Mesenteric fat pad (tissue), 1 donor: ENCODE data around the gene RANBP2. TPM values are rescaled to one million over a fixed set of nuclear protein-coding genes. Genes with fewer than 3 reads are reported as not detected.

Experiments
- DNase-seq: peaks from one replicate; pipeline ENCODE4 v3.0.0-alpha.2; 2020; ENCODE audit warnings: low spot score
- total RNA-seq: library from RNA; stranded (reverse); fragmentation: NEBNext Ultra II Directional; extraction: Animal tissue kit (Norgen Biotek cat#: 25700); gene quantifications from one replicate; pipeline ENCODE4 v1.2.1, GENCODE V29; 2021
- donor health status: DM: yes; HTN: yes; CAD: no.

Gene RANBP2
- total RNA-seq, 1 donor from 2014 or later, result 84.8 TPM

GRCh38 chr2:108776475-108776874 is 57.2 kb downstream of the RANBP2 start:
- no peak for DNase-seq

- no peak for DNase-seq
Measured at GRCh38 chr2:108778857-108779256, 59.6 kb downstream of the RANBP2 start.

GRCh38 chr2:108786008-108786353 is 66.7 kb downstream of the RANBP2 start:
- no peak for DNase-seq

GRCh38 chr2:108786354-108787215 is 67.3 kb downstream of the RANBP2 start, which contains the start of gene CCDC138:
CCDC138 (plus strand) TSS chr2:108786771; CDS start chr2:108786823, 52 bp downstream.
- peak; percentile 95 for DNase-seq

- DNase-seq, result no peak
Measured at GRCh38 chr2:108787216-108787541, 67.9 kb downstream of the RANBP2 start.

- no peak for DNase-seq
Measured at GRCh38 chr2:108803045-108803736, 83.9 kb downstream of the RANBP2 start.

GRCh38 chr2:108805032-108805431 is 85.8 kb downstream of the RANBP2 start:
- DNase-seq, result no peak

GRCh38 chr2:108805782-108806181 is 86.5 kb downstream of the RANBP2 start:
- no peak for DNase-seq

- no peak for DNase-seq
Measured at GRCh38 chr2:108806371-108807113, 87.3 kb downstream of the RANBP2 start.

GRCh38 chr2:108809936-108810335 is 90.7 kb downstream of the RANBP2 start:
- DNase-seq, result no peak

GRCh38 chr2:108810993-108811957 is 92.0 kb downstream of the RANBP2 start:
- no peak for DNase-seq

GRCh38 chr2:108813732-108814131 is 94.5 kb downstream of the RANBP2 start:
- no peak for DNase-seq

GRCh38 chr2:108820482-108820881 is 101.2 kb downstream of the RANBP2 start:
- DNase-seq, result no peak

- DNase-seq, result no peak
Measured at GRCh38 chr2:108823286-108823685, 104.0 kb downstream of the RANBP2 start.

GRCh38 chr2:108824316-108825070 is 105.2 kb downstream of the RANBP2 start:
- no peak for DNase-seq

- DNase-seq, result no peak
Measured at GRCh38 chr2:108825254-108825653, 106.0 kb downstream of the RANBP2 start.

- no peak for DNase-seq
Measured at GRCh38 chr2:108825736-108826135, 106.5 kb downstream of the RANBP2 start.

GRCh38 chr2:108829578-108830310 is 110.5 kb downstream of the RANBP2 start:
- no peak for DNase-seq

- no peak for DNase-seq
Measured at GRCh38 chr2:108833219-108833618, 113.9 kb downstream of the RANBP2 start.
